GM12878 (cell line): ENCODE results near the gene BBLN. TPM values are rescaled to one million over a fixed set of nuclear protein-coding genes. Genes with fewer than 3 reads are reported as not detected.

Experiments
- ATAC-seq: fragments of 200-7000 bp; cut with Tn5 transposase; 3 replicates; pipeline ENCODE4 v1.9.1; 2020; ENCODE audit warnings: mild to moderate bottlenecking, moderate library complexity
- BruUV-seq: library from RNA; stranded (reverse); fragments of 400-500 nt; replicated peaks from 2 replicates; lab custom pipeline; 2021; lab: Mats Ljungman, UMichigan
- CTCF ChIA-PET: fragments of 300-600 bp; sonication (Branson Sonifier 250); formaldehyde crosslinking; extraction: SDS; loops from one replicate; lab custom pipeline; 2021; ENCODE audit warnings: inconsistent platforms; lab: Yijun Ruan, JAX
- POLR2A ChIA-PET: fragments of 350-600 bp; formaldehyde crosslinking; extraction: SDS; loops from one replicate; lab custom pipeline; 2021; ENCODE audit warnings: inconsistent platforms; lab: Charles Lee
- RAD21 ChIA-PET: fragments of 300-600 bp; sonication (Branson Sonifier 250); formaldehyde crosslinking; loops from one replicate; lab custom pipeline; 2023; ENCODE audit warnings: antibody characterized with exemption; ENCODE audit not compliant: unreplicated experiment; lab: Charles Lee
- SMC1A ChIA-PET: fragments of 300-600 bp; sonication (Branson Sonifier 250); formaldehyde crosslinking; loops from one replicate; lab custom pipeline; 2023; ENCODE audit not compliant: unreplicated experiment, uncharacterized antibody; lab: Charles Lee
- DNase-seq: peaks from one replicate; pipeline ENCODE4 v3.0.0-alpha.2; 2011; ENCODE audit warnings: low read depth, low spot score
- FAIRE-seq: peaks from 3 replicates; lab custom pipeline; 2011; peaks lifted over from hg19 to GRCh38; lab: Jason Lieb, UNC
- H2AFZ ChIP-seq: 2 replicates; pipeline ENCODE4 v1.6.0; 2011; ENCODE audit warnings: low read depth, low read length, control low read depth; ENCODE audit not compliant: control insufficient read depth
- H3K27ac ChIP-seq: 2 replicates; pipeline ENCODE4 v1.5.1; 2011; ENCODE audit warnings: control low read depth; ENCODE audit not compliant: control insufficient read depth, insufficient read depth
- H3K27me3 ChIP-seq, 2 experiments: replicated peaks in 1 of 2; 2 replicates each; pipeline versions ENCODE4 v1.6.0 to v1.6.1; 2011; ENCODE audit warnings: low read length in 1 of 2; ENCODE audit not compliant: control insufficient read depth in 2 of 2, insufficient read depth in 2 of 2
- H3K36me3 ChIP-seq, 2 experiments: 2 replicates each; pipeline ENCODE4 v1.5.1; 2011; ENCODE audit warnings: low read length in 1 of 2; ENCODE audit not compliant: control insufficient read depth in 2 of 2, insufficient read depth in 2 of 2
- H3K4me1 ChIP-seq: 2 replicates; pipeline ENCODE4 v1.6.1; 2011; ENCODE audit warnings: mild to moderate bottlenecking, low read length, moderate library complexity, mixed read lengths; ENCODE audit not compliant: control insufficient read depth, insufficient read depth
- H3K4me2 ChIP-seq: 2 replicates; pipeline ENCODE4 v1.6.0; 2011; ENCODE audit warnings: control low read depth; ENCODE audit not compliant: control insufficient read depth, insufficient read depth
- H3K4me3 ChIP-seq: fragments of 200-600 bp; sonication (generic); 2 replicates; pipeline ENCODE4 v1.5.1; 2016
- H3K79me2 ChIP-seq: 2 replicates; pipeline ENCODE4 v1.6.0; 2011; ENCODE audit warnings: low read length; ENCODE audit not compliant: control insufficient read depth, insufficient read depth
- H3K9ac ChIP-seq: 2 replicates; pipeline ENCODE4 v1.8.0; 2011; ENCODE audit warnings: low read length, control low read depth, mixed read lengths; ENCODE audit not compliant: control insufficient read depth, insufficient read depth
- H3K9me3 ChIP-seq: replicated peaks from 3 replicates; pipeline ENCODE4 v1.5.1; 2011; ENCODE audit warnings: mild to moderate bottlenecking, low read length; ENCODE audit not compliant: control insufficient read depth, insufficient read depth
- H4K20me1 ChIP-seq: 2 replicates; pipeline ENCODE4 v1.6.0; 2011; ENCODE audit not compliant: control insufficient read depth, insufficient read depth
- ATF7 ChIP-seq: fragments of 450-650 bp; IDR thresholded peaks from 2 replicates; pipeline ENCODE4 v1.6.1; 2016; ENCODE audit warnings: low read depth, mild to moderate bottlenecking
- CBFB ChIP-seq: IDR thresholded peaks from 2 replicates; pipeline ENCODE4 v1.6.1; 2016; ENCODE audit warnings: antibody characterized with exemption, low read depth
- FOXK2 ChIP-seq: fragments of 450-650 bp; IDR thresholded peaks from 2 replicates; pipeline ENCODE4 v1.6.1; 2017; ENCODE audit warnings: mild to moderate bottlenecking, moderate library complexity
- HCFC1 ChIP-seq: fragments of 150-350 bp; IDR thresholded peaks from 2 replicates; pipeline ENCODE4 v1.6.1; 2014; ENCODE audit warnings: low read length
- JUNB ChIP-seq: IDR thresholded peaks from 2 replicates; pipeline ENCODE4 v1.6.1; 2016; ENCODE audit warnings: antibody characterized with exemption, mild to moderate bottlenecking
- PAX8 ChIP-seq: fragments of 450-650 bp; IDR thresholded peaks from 2 replicates; pipeline ENCODE4 v1.6.1; 2017; ENCODE audit warnings: mild to moderate bottlenecking, moderate library complexity
- RB1 ChIP-seq: fragments of 450-650 bp; formaldehyde crosslinking; IDR thresholded peaks from 2 replicates; pipeline ENCODE4 v1.6.1; 2017; ENCODE audit warnings: mild to moderate bottlenecking, borderline replicate concordance
- TARDBP ChIP-seq: IDR thresholded peaks from 2 replicates; pipeline ENCODE4 v1.6.1; 2016; ENCODE audit warnings: borderline replicate concordance
- TCF3 ChIP-seq: IDR thresholded peaks from 2 replicates; pipeline ENCODE4 v1.6.1; 2012; ENCODE audit warnings: low read depth, mild to moderate bottlenecking, low read length, borderline replicate concordance; ENCODE audit not compliant: insufficient read depth
- WRNIP1 ChIP-seq: IDR thresholded peaks from 2 replicates; pipeline ENCODE4 v1.6.1; 2011; ENCODE audit warnings: low read depth, low read length, improper control_type of control experiment, borderline replicate concordance
- WGBS: methylation state at CpG from one replicate; pipeline ENCODE4 v1.1.6; 2016; ENCODE audit warnings: low lambda C conversion rate; ENCODE audit not compliant: insufficient replicate concordance, insufficient coverage; ENCODE audit errors: missing lambda C conversion rate; 5-methylcytosine and 5-hydroxymethylcytosine counted together
- in situ Hi-C: fragments of 300-500 bp; cut with MboI; formaldehyde crosslinking; loops from 9 replicates; pipeline ENCODE4 v1.14.3; 2018; ENCODE audit warnings: mixed read lengths
- intact Hi-C: fragments of 100-400 bp; cut with micrococcal nuclease; formaldehyde crosslinking; loops from one replicate; pipeline ENCODE4 v1.14.2; 2022; ENCODE audit not compliant: unreplicated experiment
- polyA plus RNA-seq, 11 experiments: library from polyadenylated mRNA; depleted of rRNA in 4 of 11; unstranded in 6 of 11; stranded (reverse) in 5 of 11; fragments of >200 nt; fragmentation: Nextera tagmentation in 4 of 11; fragmentation: Illumina TruSeq in 1 of 11; extraction: Ambion mirVana in 4 of 11; extraction: Trizol in 1 of 11; gene quantifications; 1 replicate in 1 of 11; 2 replicates in 10 of 11; pipeline versions ENCODE4 v1.2.1 to v1.2.3, GENCODE V29; 2011 to 2016; ENCODE audit warnings: inconsistent platforms in 2 of 11, missing spikeins in 2 of 11, low read depth in 1 of 11
- total RNA-seq, 4 experiments: library from RNA; depleted of rRNA in 3 of 4; stranded (reverse); fragments of >200 nt in 3 of 4; fragmentation: Illumina TruSeq in 1 of 4; extraction: Trizol in 1 of 4; gene quantifications; 2 replicates each; pipeline versions ENCODE4 v1.2.1 to v1.2.3, GENCODE V29; 2013 to 2021
- TF ChIP-seq, protein P1 (sequence below): fragments of 450-650 bp; conservative IDR thresholded peaks from 2 replicates; pipeline ENCODE4 v1.6.1; 2017; ENCODE audit warnings: mild to moderate bottlenecking, moderate library complexity

Gene BBLN
- total and polyA plus RNA-seq, 10 of the 15 experiments (the other 5 are each of a cell fraction or from before 2014, with no cell fraction given): 3.8 to 194 (median 66.2) TPM

DNA sequence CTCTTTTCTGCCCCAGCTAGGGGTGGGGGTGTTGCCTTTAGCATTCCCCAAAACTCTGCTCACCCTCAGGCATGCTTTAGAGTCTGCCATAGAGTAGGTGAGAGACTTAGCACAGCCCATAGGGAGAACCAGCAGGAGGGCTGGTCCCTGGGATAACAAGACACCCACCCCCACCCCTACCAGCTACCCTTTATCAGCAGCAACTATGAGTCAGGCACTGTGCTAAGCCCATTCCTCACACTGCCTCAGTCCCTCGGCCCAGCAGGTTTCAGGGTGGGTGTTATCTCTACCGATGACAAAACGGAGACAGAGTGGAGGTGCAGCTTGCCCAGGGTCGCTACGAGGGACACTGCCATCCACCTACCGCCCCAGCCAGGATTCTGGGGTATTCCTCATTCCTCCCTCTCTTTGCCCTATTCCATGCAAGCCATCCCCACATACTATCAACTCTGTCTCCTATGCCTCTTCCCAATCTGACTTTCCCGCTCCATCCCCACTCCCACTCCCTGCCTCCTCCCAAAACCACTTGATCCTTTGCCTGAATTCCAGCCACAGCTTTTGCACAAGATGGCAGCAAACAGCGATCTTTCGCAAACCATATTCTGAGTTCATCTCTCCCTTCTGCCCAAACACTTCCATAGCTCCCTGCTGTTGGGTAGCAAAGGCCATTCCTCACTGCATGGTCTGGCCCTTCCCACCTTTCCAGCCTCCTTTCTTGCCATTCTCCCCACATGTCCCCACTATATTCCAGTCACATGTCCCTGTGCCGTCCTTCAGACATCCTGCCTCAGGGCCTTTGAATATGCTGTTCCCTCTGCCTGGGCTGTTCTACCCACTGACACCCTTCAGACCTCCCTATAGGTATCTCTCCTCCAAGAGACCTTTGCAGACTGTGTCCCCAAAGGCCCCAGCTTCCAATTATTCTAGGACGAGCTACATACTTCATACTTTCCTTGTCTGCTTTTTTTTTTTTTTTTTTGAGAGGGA is 26.2 kb downstream of the BBLN start:
- peaks cover 8% of the 10 kb centered on the region for H3K4me1 ChIP-seq
- no peak overlapping the region for H3K27ac ChIP-seq
- H3K9me3 ChIP-seq: no peaks in the 10 kb centered on the region
- no peaks in the 10 kb centered on the region; a peak in 2 of 4 replicates for H3K36me3 ChIP-seq
- intact Hi-C loops (no loop called here), in situ Hi-C loops (no loop called here)
- no TSS peak for BruUV-seq
- no peak for FAIRE-seq
- no peak overlapping the region for H3K4me2 ChIP-seq
- ChIA-PET RAD21 (interaction anchor here (0.6 to 0.7 kb wide), 2 partner anchors 20 to 68 kb away, joined by 3 to 4 read pairs; no protein-coding TSS in a partner anchor), CTCF (interaction anchor here (0.6 to 1.4 kb wide), 5 partner anchors 11 to 244 kb away, joined by 3 to 7 read pairs (median 4); no protein-coding TSS in a partner anchor), POLR2A (interaction anchor here (0.6 to 0.7 kb wide), 2 partner anchors 198 to 809 kb away, joined by 3 read pairs; no protein-coding TSS in a partner anchor), SMC1A (interaction anchor here (1.1 to 1.5 kb wide), 2 partner anchors 9 to 53 kb away, joined by 3 to 4 read pairs; no protein-coding TSS in a partner anchor)
- no peak overlapping the region for H2AFZ ChIP-seq
- no peak for DNase-seq
- H3K27me3 ChIP-seq: no peaks in the 10 kb centered on the region
- peaks cover 3% of the 10 kb centered on the region; the same call in 1 of the 2 replicates for H3K79me2 ChIP-seq
- H3K9ac ChIP-seq: no peak overlapping the region
- WGBS: 94% methylated on average over 11 of the region's 11 CpGs
- H4K20me1 ChIP-seq: no peaks in the 10 kb centered on the region
- no peak for ATAC-seq
- TF ChIP-seq TARDBP (no peak), RB1 (no peak), TCF3 (no peak), HCFC1 (no peak), JUNB (no peak), WRNIP1 (no peak), PAX8 (no peak), CBFB (no peak), FOXK2 (no peak), ATF7 (no peak)
- TF ChIP-seq, protein P1, sequence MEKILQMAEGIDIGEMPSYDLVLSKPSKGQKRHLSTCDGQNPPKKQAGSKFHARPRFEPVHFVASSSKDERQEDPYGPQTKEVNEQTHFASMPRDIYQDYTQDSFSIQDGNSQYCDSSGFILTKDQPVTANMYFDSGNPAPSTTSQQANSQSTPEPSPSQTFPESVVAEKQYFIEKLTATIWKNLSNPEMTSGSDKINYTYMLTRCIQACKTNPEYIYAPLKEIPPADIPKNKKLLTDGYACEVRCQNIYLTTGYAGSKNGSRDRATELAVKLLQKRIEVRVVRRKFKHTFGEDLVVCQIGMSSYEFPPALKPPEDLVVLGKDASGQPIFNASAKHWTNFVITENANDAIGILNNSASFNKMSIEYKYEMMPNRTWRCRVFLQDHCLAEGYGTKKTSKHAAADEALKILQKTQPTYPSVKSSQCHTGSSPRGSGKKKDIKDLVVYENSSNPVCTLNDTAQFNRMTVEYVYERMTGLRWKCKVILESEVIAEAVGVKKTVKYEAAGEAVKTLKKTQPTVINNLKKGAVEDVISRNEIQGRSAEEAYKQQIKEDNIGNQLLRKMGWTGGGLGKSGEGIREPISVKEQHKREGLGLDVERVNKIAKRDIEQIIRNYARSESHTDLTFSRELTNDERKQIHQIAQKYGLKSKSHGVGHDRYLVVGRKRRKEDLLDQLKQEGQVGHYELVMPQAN: no peak
- no peak overlapping the region for H3K4me3 ChIP-seq
